ENCODE measurements around the gene CDH18.

DNA sequence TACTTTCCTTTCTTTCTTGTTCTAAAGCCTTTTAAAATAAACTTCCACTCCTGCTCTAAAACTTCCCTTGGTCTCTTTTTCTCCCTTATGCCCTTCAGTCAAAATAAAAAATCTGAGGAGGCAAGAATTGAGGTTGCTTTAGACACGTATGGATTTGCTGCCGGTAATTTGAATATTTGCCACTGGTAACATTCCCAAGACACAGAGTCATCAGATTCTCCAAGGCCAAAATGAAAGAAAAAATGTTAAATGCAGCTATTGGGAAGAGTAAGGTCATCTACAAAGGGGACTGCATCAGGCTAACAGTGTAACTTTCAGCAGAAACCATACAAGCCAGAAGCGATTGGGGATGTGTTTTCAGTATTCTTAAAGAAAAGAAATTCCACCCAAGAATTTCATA is 311.1 kb downstream of the CDH18 start:
- no peak for TF ChIP-seq EZH2 (IDR thresholded peaks at IDR 0.05; ENCODE audit: low read length, unreplicated experiment)
- TF ChIP-seq, protein P1, sequence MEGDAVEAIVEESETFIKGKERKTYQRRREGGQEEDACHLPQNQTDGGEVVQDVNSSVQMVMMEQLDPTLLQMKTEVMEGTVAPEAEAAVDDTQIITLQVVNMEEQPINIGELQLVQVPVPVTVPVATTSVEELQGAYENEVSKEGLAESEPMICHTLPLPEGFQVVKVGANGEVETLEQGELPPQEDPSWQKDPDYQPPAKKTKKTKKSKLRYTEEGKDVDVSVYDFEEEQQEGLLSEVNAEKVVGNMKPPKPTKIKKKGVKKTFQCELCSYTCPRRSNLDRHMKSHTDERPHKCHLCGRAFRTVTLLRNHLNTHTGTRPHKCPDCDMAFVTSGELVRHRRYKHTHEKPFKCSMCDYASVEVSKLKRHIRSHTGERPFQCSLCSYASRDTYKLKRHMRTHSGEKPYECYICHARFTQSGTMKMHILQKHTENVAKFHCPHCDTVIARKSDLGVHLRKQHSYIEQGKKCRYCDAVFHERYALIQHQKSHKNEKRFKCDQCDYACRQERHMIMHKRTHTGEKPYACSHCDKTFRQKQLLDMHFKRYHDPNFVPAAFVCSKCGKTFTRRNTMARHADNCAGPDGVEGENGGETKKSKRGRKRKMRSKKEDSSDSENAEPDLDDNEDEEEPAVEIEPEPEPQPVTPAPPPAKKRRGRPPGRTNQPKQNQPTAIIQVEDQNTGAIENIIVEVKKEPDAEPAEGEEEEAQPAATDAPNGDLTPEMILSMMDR (conservative IDR thresholded peaks at IDR 0.05; ENCODE audit: low read depth, low read length), result no peak
- no peak for TF ChIP-seq EZH2phosphoT487 (IDR thresholded peaks at IDR 0.05; ENCODE audit: borderline replicate concordance, low read length)
